HFFc6 (cell line): ENCODE results near the gene OR5H6. TPM values are rescaled to one million over a fixed set of nuclear protein-coding genes. Genes with fewer than 3 reads are reported as not detected.

Source experiments
- DNase-seq: peaks from one replicate; pipeline ENCODE4 v3.0.0-alpha.2; 2018
- H3K27ac Mint-ChIP-seq: 2 replicates; pipeline ENCODE4 v1.8.0; 2020; ENCODE audit warnings: mild to moderate bottlenecking, mixed read lengths
- H3K27me3 Mint-ChIP-seq: 2 replicates; pipeline ENCODE4 v1.8.0; 2021; ENCODE audit warnings: mild to moderate bottlenecking, moderate library complexity, mixed read lengths; ENCODE audit not compliant: insufficient read depth
- H3K36me3 Mint-ChIP-seq: 2 replicates; pipeline ENCODE4 v1.8.0; 2021; ENCODE audit warnings: low read depth, mixed read lengths
- H3K4me1 Mint-ChIP-seq: 2 replicates; pipeline ENCODE4 v1.8.0; 2020; ENCODE audit warnings: low read depth, mixed read lengths
- H3K4me3 Mint-ChIP-seq: 2 replicates; pipeline ENCODE4 v1.8.0; 2020; ENCODE audit warnings: mild to moderate bottlenecking, moderate library complexity, mixed read lengths
- H3K9me3 Mint-ChIP-seq: 2 replicates; pipeline ENCODE4 v1.8.0; 2020; ENCODE audit warnings: mild to moderate bottlenecking, mixed read lengths
- long read RNA-seq: library from polyadenylated mRNA; unstranded; transcript quantifications from one replicate; pipeline ENCODE4 v2.0.0, GENCODE V29; 2019
- total RNA-seq, 6 experiments: library from RNA; stranded (reverse); fragmentation: NEBNext Ultra II Directional; extraction: Animal tissue kit (Norgen Biotek cat#: 25700); gene quantifications; 2 replicates in 1 of 6; 3 replicates in 5 of 6; pipeline ENCODE4 v1.2.3, GENCODE V29; 2021
- TF ChIP-seq, protein P1 (sequence below): fragments of 200-600 bp; sonication (generic); IDR thresholded peaks from 2 replicates; pipeline ENCODE4 v1.5.0; 2021; ENCODE audit warnings: antibody characterized with exemption, mild to moderate bottlenecking

OR5H6 gene
- total RNA-seq, result not detected
- long read RNA-seq, result 0 reads

DNA sequence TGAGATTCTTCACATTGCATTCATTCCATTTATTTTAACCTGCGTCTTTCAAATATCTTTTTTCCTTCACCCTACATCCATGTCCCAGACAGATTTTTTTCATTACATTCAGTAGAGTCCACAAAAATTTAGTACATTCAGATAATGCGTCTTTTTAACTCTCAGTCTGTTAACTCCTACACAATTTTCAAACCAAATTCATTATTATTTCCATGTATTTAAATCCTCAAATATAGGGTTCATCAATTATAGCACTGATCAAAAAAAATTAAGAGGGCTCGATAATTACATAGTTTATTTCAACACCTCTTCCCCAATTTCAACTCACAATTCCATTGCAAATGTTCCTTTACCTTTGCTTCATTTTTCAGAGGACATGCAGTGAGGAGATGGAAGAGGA, at the start of gene OR5H6:
Gene OR5H6 (plus strand): TSS at position 301 of the 400 bp plus-strand sequence. CDS start 89 bp downstream, at position 390.
- no peak for DNase-seq
- Mint-ChIP-seq H3K9me3 (peaks cover 25% of the 10 kb centered on the region), H3K36me3 (no peaks in the 10 kb centered on the region), H3K4me3 (no peak within 1 kb of the TSS), H3K27me3 (no peaks in the 10 kb centered on the region), H3K27ac (no peak within 1 kb of the TSS), H3K4me1 (no peaks in the 10 kb centered on the region)
- TF ChIP-seq, protein P1, sequence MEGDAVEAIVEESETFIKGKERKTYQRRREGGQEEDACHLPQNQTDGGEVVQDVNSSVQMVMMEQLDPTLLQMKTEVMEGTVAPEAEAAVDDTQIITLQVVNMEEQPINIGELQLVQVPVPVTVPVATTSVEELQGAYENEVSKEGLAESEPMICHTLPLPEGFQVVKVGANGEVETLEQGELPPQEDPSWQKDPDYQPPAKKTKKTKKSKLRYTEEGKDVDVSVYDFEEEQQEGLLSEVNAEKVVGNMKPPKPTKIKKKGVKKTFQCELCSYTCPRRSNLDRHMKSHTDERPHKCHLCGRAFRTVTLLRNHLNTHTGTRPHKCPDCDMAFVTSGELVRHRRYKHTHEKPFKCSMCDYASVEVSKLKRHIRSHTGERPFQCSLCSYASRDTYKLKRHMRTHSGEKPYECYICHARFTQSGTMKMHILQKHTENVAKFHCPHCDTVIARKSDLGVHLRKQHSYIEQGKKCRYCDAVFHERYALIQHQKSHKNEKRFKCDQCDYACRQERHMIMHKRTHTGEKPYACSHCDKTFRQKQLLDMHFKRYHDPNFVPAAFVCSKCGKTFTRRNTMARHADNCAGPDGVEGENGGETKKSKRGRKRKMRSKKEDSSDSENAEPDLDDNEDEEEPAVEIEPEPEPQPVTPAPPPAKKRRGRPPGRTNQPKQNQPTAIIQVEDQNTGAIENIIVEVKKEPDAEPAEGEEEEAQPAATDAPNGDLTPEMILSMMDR, result no peak

DNA sequence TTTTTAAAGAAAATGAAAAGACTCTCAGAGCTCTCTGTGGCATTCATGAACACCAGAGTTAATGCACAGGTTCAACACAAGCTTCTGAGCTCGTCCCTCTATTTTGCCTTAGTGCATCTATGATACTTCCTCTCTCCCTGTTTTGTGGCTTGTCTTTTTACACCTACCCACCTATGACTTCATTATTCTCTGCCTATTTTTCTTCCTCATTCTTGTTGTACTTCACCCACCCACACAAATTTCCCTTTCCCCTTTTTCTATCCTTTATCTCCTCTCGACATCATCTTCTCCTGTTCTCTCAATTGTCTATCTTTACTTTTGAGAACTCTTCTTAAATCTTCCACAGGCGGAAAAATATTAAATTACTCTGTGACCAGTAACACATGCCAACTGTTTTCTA, 49.0 kb upstream of the OR5H6 start:
- no peaks in the 10 kb centered on the region for H3K36me3 Mint-ChIP-seq
- H3K4me1 Mint-ChIP-seq, result no peaks in the 10 kb centered on the region
- TF ChIP-seq, protein P1, result no peak
- no peak overlapping the region for H3K4me3 Mint-ChIP-seq
- no peak overlapping the region for H3K27ac Mint-ChIP-seq
- H3K9me3 Mint-ChIP-seq, result peaks cover 15% of the 10 kb centered on the region
- no peak for DNase-seq
- H3K27me3 Mint-ChIP-seq, result no peaks in the 10 kb centered on the region; the same call in 1 of the 2 replicates

DNA sequence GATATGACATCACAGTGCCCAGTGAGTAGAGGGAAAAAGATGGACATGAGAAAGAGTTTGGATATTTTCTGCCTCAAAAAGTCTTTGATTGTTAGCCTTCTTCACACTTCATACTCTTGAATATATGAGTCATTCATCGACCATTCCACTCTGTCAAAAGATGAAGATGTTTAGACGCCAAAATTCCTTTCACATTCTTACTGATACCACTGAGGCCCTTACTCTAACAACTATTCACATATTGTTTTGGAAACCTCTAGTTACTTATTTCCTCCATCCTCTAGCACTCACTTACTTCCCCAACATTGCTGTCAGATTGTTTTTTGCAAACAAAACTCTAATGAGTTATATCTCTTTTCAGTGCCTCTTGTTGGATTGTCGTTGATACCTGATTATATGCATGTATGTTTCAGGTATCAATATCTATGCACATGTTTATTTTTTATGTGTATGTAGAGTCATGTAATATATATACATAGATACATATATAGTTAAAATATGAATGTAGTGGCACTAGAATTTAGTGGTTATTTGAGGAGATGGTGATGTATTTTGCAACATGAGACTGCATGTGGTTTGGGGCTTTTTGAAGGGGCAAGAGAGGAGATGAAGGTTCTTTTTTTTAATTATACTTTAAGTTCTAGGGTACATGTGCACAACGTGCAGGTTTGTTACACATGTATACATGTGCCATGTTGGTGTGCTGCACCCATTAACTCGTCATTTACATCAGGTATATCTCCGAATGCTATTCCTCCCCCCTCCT, 40.0 kb upstream of the OR5H6 start:
- no peak overlapping the region for H3K27ac Mint-ChIP-seq
- no peak for DNase-seq
- no peaks in the 10 kb centered on the region; the same call in 1 of the 2 replicates for H3K27me3 Mint-ChIP-seq
- H3K4me1 Mint-ChIP-seq, result no peaks in the 10 kb centered on the region
- peaks cover 4% of the 10 kb centered on the region for H3K9me3 Mint-ChIP-seq
- no peaks in the 10 kb centered on the region for H3K36me3 Mint-ChIP-seq
- no peak overlapping the region for H3K4me3 Mint-ChIP-seq
- TF ChIP-seq, protein P1, result no peak

DNA sequence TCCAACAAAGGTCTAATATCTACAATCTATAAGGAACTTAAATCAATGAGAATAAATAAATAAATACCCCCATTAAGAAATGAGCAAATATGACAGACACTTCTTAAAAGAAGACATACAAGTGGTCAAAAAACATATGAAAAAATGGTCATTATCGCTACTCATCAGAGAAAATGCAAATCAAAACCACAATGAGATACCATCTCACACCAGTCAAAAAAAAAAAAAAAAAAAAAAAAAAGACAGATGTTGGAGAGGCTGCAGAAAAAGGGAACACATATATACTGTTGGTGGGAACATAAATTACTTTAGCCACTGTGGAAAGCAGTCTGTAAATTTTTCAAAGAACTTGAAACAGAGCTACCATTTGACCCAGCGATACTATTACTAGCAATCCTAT, 31.6 kb upstream of the OR5H6 start:
- H3K4me3 Mint-ChIP-seq, result no peak overlapping the region
- H3K27ac Mint-ChIP-seq, result no peak overlapping the region
- no peaks in the 10 kb centered on the region; the same call in 1 of the 2 replicates for H3K27me3 Mint-ChIP-seq
- TF ChIP-seq, protein P1, result no peak
- H3K9me3 Mint-ChIP-seq, result peaks cover 19% of the 10 kb centered on the region
- H3K36me3 Mint-ChIP-seq, result no peaks in the 10 kb centered on the region
- no peak for DNase-seq
- H3K4me1 Mint-ChIP-seq, result no peaks in the 10 kb centered on the region

DNA sequence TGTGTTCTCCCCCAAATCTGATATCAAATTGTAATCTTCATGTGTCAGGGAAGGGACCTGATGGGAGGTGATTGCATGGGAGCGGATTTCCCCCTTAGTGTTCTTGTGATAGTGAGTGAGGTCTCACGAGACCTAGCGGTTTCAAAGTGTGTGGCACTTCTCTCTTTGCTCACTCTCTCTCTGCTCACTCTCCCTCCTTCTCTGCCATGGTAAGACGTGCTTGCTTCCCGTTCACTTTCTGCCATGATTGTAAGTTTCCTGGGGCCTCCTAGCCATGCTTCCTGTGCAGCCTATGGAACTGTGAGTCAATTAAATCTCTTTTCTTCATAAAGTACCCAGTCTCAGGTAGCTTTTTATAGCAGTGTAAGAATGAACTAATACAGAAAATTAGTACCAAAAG, 30.6 kb upstream of the OR5H6 start:
- H3K4me1 Mint-ChIP-seq, result no peaks in the 10 kb centered on the region
- peaks cover 16% of the 10 kb centered on the region for H3K9me3 Mint-ChIP-seq
- no peaks in the 10 kb centered on the region for H3K27me3 Mint-ChIP-seq
- no peaks in the 10 kb centered on the region for H3K36me3 Mint-ChIP-seq
- no peak overlapping the region for H3K27ac Mint-ChIP-seq
- no peak overlapping the region for H3K4me3 Mint-ChIP-seq
- TF ChIP-seq, protein P1, result no peak
- no peak for DNase-seq
